GM20000 (cell line): ENCODE results near the gene GRID2IP.
A peak's percentile ranks its signal among the peaks of the same experiment; 100 is the strongest.

Experiments used
- DNase-seq: peaks from one replicate; pipeline ENCODE4 v3.0.0; 2012; ENCODE audit warnings: low spot score
- TF ChIP-seq, protein P1 (sequence below): IDR thresholded peaks from 2 replicates; pipeline ENCODE4 v1.5.1; 2012; ENCODE audit warnings: mild to moderate bottlenecking, control low read depth; ENCODE audit errors: extremely low read depth, missing control alignments

The GRID2IP gene

DNA sequence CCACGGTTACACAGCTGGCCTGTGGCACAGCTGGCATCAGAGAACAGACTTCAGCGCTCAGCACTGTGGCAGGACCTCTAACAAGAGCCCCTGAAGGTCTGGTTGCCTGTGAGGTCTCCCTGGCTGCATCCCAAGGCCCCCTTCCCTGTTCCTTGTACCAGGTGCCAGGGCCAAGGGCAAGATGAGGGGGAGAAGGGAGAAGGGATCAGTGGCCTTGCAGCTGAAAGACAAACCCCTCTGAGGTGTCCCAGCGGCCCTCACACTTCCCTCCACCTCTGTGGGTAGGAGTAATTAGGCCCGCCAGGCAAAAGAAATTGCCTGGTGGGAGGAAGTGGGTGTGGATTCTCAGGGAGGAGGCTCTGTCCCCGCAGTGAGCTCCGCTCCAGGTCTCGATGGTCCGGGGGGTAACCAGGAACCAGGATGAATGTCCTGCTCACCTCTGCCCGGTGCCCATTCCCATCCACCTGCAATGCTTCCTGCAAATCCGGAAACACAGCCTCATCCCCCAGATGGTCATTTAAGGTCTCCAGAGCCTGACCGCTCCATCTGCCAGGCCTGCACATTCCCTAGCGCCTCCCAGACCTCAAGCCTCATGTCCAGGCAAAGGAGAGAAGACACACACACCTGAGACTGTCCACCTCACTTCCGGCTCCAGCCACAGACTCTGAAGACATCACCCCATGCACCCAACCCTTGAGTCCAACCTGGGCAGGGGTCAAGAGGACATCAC is 22.7 kb downstream of the GRID2IP start:
- TF ChIP-seq, protein P1, sequence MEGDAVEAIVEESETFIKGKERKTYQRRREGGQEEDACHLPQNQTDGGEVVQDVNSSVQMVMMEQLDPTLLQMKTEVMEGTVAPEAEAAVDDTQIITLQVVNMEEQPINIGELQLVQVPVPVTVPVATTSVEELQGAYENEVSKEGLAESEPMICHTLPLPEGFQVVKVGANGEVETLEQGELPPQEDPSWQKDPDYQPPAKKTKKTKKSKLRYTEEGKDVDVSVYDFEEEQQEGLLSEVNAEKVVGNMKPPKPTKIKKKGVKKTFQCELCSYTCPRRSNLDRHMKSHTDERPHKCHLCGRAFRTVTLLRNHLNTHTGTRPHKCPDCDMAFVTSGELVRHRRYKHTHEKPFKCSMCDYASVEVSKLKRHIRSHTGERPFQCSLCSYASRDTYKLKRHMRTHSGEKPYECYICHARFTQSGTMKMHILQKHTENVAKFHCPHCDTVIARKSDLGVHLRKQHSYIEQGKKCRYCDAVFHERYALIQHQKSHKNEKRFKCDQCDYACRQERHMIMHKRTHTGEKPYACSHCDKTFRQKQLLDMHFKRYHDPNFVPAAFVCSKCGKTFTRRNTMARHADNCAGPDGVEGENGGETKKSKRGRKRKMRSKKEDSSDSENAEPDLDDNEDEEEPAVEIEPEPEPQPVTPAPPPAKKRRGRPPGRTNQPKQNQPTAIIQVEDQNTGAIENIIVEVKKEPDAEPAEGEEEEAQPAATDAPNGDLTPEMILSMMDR: no peak
- DNase-seq: no peak

DNA sequence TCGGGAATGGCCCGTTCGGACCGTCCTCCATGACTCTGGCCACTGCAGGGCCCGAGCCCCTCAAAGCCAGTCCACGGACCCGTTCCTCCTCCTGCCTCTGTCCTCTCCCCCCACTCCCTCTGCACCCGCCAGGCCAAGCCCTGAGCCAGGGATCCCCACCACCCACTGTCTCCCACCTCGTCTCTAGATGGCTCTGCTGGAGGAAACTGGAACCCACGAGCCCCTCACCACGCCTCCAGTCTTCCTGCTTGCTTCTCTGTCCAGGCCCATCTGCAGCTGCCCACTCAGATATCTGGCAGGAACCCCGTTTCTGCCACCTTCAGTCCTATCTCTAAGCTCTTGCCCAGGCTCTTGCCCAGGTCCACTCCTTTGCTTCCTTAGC is 24.3 kb downstream of the GRID2IP start:
- no peak for DNase-seq
- TF ChIP-seq, protein P1: no peak

DNA sequence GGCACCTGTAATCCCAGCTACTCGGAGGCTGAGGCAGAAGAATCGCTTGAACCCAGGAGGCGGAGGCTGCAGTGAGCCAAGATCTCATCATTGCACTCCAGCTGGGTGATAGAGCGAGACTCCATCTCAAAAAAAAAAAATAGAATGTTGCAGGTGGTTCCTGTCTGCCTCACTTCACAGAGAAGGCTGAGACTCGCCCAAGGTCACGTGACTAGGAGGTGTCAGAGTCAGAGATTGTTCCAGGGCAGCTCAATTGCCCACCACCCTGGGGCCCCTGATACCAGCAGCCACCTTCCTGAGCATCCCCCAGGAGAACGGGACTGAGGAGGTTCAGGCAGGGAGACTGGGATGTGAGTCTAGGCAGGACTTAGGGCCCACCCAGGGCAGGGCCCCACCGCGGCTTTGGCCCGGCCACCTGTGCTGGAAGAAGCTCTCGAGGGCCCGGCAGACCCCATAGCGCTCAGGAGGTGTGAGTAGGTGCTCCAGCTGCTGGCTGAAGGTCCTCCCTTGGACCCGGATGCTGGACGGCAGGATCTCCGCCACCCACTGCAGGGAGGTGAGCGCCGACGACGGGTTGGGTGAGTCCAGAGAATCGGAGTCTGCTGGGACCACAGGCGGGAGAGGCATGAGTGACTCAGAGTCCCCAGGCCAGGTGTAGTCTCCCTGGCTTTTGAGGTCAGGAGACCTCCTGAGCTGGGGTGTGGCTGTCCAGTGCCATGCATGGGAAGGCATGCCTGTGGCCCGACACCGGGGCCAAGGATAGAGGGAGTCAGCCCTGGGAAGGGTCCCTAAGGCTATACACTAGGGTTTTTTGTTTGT is 30.9 kb downstream of the GRID2IP start:
- no peak for DNase-seq
- TF ChIP-seq, protein P1: no peak

DNA sequence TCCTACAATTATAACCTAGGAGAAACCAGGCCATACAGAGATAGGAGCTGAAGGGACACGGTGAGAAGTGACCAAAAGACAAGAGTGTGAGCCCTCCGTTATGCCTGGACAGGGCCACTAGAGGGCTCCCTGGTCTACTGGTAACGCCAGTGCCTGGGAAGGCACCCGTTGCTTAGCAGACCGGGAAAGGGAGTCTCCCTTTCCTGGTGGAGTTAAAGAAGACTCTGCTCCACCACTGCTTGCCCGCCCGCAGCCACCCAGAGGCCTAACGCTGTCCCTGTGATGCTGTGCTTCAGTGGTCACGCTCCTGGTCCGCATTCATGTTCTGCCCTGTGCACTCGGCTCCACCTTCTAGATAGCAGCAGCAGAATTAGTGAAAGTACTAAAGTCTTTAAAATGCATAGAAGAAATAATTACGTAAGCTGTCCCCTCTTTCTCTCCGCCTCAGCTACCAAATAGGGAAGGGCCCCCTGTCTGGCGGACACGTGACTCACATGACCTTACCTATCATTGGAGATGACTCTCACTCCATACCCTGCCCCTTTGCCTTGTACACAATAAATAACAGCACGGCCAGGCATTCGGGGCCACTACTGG is 34.8 kb downstream of the GRID2IP start:
- TF ChIP-seq, protein P1: peak; percentile 76
- peak; percentile 70 for DNase-seq

DNA sequence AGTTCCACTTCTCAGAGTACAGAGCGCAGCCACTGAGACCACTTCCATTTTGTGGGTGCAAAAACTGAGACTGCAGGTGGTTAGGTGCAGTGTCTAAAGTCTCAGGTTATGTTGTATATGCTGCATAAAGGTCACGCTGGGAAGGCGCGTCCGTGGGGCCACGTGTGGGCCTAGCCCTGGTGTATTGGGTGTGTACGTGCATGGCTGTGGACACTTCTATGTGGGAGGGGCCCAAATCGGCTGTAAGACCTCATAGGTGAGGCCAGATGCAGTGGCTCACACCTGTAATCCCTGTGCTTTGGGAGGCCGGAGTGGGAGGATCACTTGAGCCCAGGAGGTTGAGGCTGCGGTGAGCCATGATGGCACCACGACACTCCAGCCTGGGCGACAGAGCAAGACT is 37.7 kb downstream of the GRID2IP start:
- TF ChIP-seq, protein P1: no peak
- no peak for DNase-seq

DNA sequence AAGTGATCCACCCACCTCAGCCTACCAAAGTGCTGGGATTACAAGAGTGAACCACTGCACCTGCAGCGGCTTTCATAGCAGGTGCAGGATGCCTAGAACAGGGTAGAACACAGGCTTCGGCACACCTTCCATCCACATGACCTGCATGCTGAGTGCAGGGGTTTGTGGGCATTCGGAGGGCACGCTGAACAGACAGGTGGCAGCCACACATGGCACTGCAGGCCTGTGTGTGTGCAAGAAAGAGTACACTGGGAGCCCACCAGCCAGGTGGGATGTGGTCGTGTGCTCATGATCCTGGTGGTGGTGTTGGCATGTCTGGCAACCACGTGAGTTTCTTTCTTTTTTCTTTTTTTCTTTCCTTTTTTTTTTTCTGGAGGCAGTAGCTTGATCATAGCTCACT is 38.4 kb downstream of the GRID2IP start:
- TF ChIP-seq, protein P1: no peak
- DNase-seq: no peak
